K562 (cell line): ENCODE data around the gene FSTL4.

ENCODE experiments used
- TAF1 ChIP-seq: IDR thresholded peaks from 2 replicates; pipeline ENCODE4 v1.6.1; 2011; ENCODE audit warnings: mild to moderate bottlenecking, low read length, moderate library complexity; ENCODE audit not compliant: insufficient read depth, control insufficient read depth, severe bottlenecking; ENCODE audit errors: extremely low read depth
- ZNF239 ChIP-seq: fragments of 250-450 bp; sonication (Bioruptor Pico); IDR thresholded peaks from 2 replicates; pipeline ENCODE4 v1.4.0; 2020; ENCODE audit warnings: mild to moderate bottlenecking

DNA sequence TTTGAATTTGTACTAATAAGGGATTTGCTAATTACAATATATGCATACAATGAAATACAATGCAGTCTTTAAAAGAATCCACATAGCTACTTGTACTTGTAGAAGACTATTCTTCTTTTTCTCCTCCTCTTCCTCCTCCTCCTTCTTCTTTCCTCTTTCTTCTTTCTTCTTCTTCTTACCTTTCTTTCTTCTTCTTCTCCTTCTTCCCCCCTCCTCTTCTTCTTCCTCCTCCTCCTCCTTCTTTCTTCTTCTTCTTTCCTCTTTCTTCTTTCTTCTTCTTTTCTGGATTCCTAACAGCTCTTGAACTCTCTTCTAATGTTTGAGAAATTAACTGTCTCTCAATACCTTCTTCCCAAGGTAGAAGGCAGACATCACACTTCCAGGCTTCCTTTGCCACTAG is 29.3 kb upstream of the FSTL4 start:
- TF ChIP-seq TAF1 (no peak), ZNF239 (CRISPR knock-in tag) (no peak)
